IMR-90 (cell line): ENCODE measurements around the gene RBMS3. TPM values are rescaled to one million over a fixed set of nuclear protein-coding genes. Genes with fewer than 3 reads are reported as not detected.

ENCODE experiments used
- ATAC-seq: fragments of 200-7000 bp; cut with Tn5 transposase; 2 replicates; pipeline ENCODE4 v1.9.1; 2020; ENCODE audit warnings: low read depth, mild to moderate bottlenecking, moderate library complexity
- BruUV-seq: library from RNA; stranded (reverse); fragments of 400-500 nt; replicated peaks from 2 replicates; lab custom pipeline; 2021; lab: Mats Ljungman, UMichigan
- CTCF ChIA-PET: fragments of 300-600 bp; formaldehyde crosslinking; extraction: SDS; loops from one replicate; lab custom pipeline; 2021; ENCODE audit warnings: antibody characterized with exemption; lab: Yijun Ruan, JAX
- POLR2A ChIA-PET: fragments of 300-600 bp; sonication (Branson Sonifier 250); formaldehyde crosslinking; loops from one replicate; lab custom pipeline; 2022; ENCODE audit warnings: antibody characterized with exemption; ENCODE audit not compliant: unreplicated experiment; lab: Charles Lee
- DNase-seq: peaks from one replicate; pipeline ENCODE4 v3.0.0; 2013
- H2AFZ ChIP-seq: replicated peaks from 2 replicates; pipeline ENCODE3; 2013; ENCODE audit warnings: low read length, mild to moderate bottlenecking; ENCODE audit not compliant: poor library complexity
- H2AK5ac ChIP-seq: 2 replicates; pipeline ENCODE4 v1.6.1; 2013; ENCODE audit warnings: low read depth, low read length, inconsistent platforms
- H2AK9ac ChIP-seq: replicated peaks from 2 replicates; pipeline ENCODE3; 2013; ENCODE audit warnings: mild to moderate bottlenecking, low read depth, low read length, moderate library complexity; ENCODE audit not compliant: poor library complexity
- H2BK120ac ChIP-seq: 2 replicates; pipeline ENCODE4 v1.6.1; 2013; ENCODE audit warnings: low read depth, low read length, inconsistent platforms
- H2BK15ac ChIP-seq: 3 replicates; pipeline ENCODE4 v1.6.1; 2013; ENCODE audit warnings: low read depth, low read length, inconsistent platforms
- H2BK20ac ChIP-seq: 2 replicates; pipeline ENCODE4 v1.6.1; 2013; ENCODE audit warnings: low read depth, mild to moderate bottlenecking, inconsistent platforms, low read length, moderate library complexity
- H2BK5ac ChIP-seq: 2 replicates; pipeline ENCODE4 v1.6.1; 2013; ENCODE audit warnings: mild to moderate bottlenecking, low read depth, low read length, inconsistent platforms; ENCODE audit not compliant: poor library complexity, severe bottlenecking
- H3K14ac ChIP-seq: replicated peaks from 2 replicates; pipeline ENCODE4 v1.6.1; 2013; ENCODE audit warnings: low read depth, low read length, inconsistent platforms
- H3K18ac ChIP-seq: 2 replicates; pipeline ENCODE4 v1.6.1; 2013; ENCODE audit warnings: low read depth, low read length, control low read depth
- H3K23ac ChIP-seq: 2 replicates; pipeline ENCODE4 v1.6.1; 2013; ENCODE audit warnings: low read depth, low read length, inconsistent platforms
- H3K27ac ChIP-seq: 2 replicates; pipeline ENCODE4 v1.5.1; 2013; ENCODE audit warnings: mild to moderate bottlenecking, control low read depth, low read length; ENCODE audit not compliant: insufficient read depth
- H3K27me3 ChIP-seq: 2 replicates; pipeline ENCODE4 v1.6.1; 2013; ENCODE audit warnings: low read length; ENCODE audit not compliant: control insufficient read depth, insufficient read depth
- H3K36me3 ChIP-seq: 2 replicates; pipeline ENCODE4 v1.6.1; 2013; ENCODE audit warnings: low read length, mixed read lengths; ENCODE audit not compliant: control insufficient read depth, insufficient read depth
- H3K4ac ChIP-seq: 2 replicates; pipeline ENCODE4 v1.6.1; 2013; ENCODE audit warnings: low read depth, low read length, inconsistent platforms
- H3K4me1 ChIP-seq: 2 replicates; pipeline ENCODE4 v1.6.1; 2013; ENCODE audit warnings: low read length, mixed read lengths; ENCODE audit not compliant: control insufficient read depth, insufficient read depth
- H3K4me2 ChIP-seq: 2 replicates; pipeline ENCODE4 v1.6.1; 2013; ENCODE audit warnings: low read depth, mild to moderate bottlenecking, control low read depth, low read length, moderate library complexity
- H3K4me3 ChIP-seq: 2 replicates; pipeline ENCODE4 v1.5.1; 2013; ENCODE audit warnings: low read depth, mild to moderate bottlenecking, control low read depth, low read length, moderate library complexity; ENCODE audit not compliant: insufficient read depth
- H3K56ac ChIP-seq: 2 replicates; pipeline ENCODE4 v1.6.1; 2013; ENCODE audit warnings: low read length, inconsistent platforms; ENCODE audit not compliant: insufficient read depth; ENCODE audit errors: extremely low read depth
- H3K79me1 ChIP-seq, 2 experiments: 2 replicates each; pipeline ENCODE4 v1.6.1; 2013; ENCODE audit warnings: low read length in 2 of 2, inconsistent platforms in 1 of 2, low read depth in 1 of 2
- H3K9ac ChIP-seq: 2 replicates; pipeline ENCODE4 v1.6.1; 2013; ENCODE audit warnings: low read depth, low read length, control low read depth
- H3K9me1 ChIP-seq: 2 replicates; pipeline ENCODE4 v1.6.1; 2013; ENCODE audit warnings: low read length, inconsistent platforms; ENCODE audit not compliant: insufficient read depth
- H3K9me3 ChIP-seq: 2 replicates; pipeline ENCODE4 v1.6.1; 2013; ENCODE audit warnings: low read length; ENCODE audit not compliant: control insufficient read depth, insufficient read depth
- H4K20me1 ChIP-seq: 2 replicates; pipeline ENCODE4 v1.6.1; 2013; ENCODE audit warnings: low read length, inconsistent platforms; ENCODE audit not compliant: insufficient read depth
- H4K5ac ChIP-seq: 2 replicates; pipeline ENCODE4 v1.6.1; 2013; ENCODE audit warnings: mild to moderate bottlenecking, low read depth, low read length, control low read depth
- H4K8ac ChIP-seq, 2 experiments: 2 replicates each; pipeline ENCODE4 v1.6.1; 2013; ENCODE audit warnings: low read depth in 2 of 2, low read length in 2 of 2, control low read depth in 1 of 2, inconsistent platforms in 1 of 2
- H4K91ac ChIP-seq: 2 replicates; pipeline ENCODE4 v1.6.1; 2013; ENCODE audit warnings: low read depth, low read length, inconsistent platforms; ENCODE audit not compliant: insufficient read depth
- BHLHE40 ChIP-seq: fragments of 150-350 bp; IDR thresholded peaks from 2 replicates; pipeline ENCODE4 v1.6.1; 2016; ENCODE audit warnings: mild to moderate bottlenecking, low read depth, low read length
- CEBPB ChIP-seq: IDR thresholded peaks from 2 replicates; pipeline ENCODE4 v1.6.1; 2012; ENCODE audit warnings: low read depth, low read length, improper control_type of control experiment
- CHD1 ChIP-seq: IDR thresholded peaks from 2 replicates; pipeline ENCODE4 v1.6.1; 2012; ENCODE audit warnings: low read depth, low read length, improper control_type of control experiment
- CTCF ChIP-seq: conservative IDR thresholded peaks from 2 replicates; pipeline ENCODE4 v1.5.1; 2012; ENCODE audit warnings: mild to moderate bottlenecking, low read depth, low read length, improper control_type of control experiment
- FOS ChIP-seq: fragments of 150-350 bp; IDR thresholded peaks from 2 replicates; pipeline ENCODE4 v1.6.1; 2016; ENCODE audit warnings: low read depth, low read length
- MAFK ChIP-seq: IDR thresholded peaks from 2 replicates; pipeline ENCODE4 v1.6.1; 2012; ENCODE audit warnings: low read depth, low read length, improper control_type of control experiment
- MAZ ChIP-seq: IDR thresholded peaks from 2 replicates; pipeline ENCODE4 v1.6.1; 2012; ENCODE audit warnings: low read depth, mild to moderate bottlenecking, low read length, improper control_type of control experiment, moderate library complexity, borderline replicate concordance
- MXI1 ChIP-seq: IDR thresholded peaks from 2 replicates; pipeline ENCODE4 v1.6.1; 2012; ENCODE audit warnings: low read depth, mild to moderate bottlenecking, low read length, moderate library complexity, borderline replicate concordance
- NFE2L2 ChIP-seq: fragments of 150-350 bp; IDR thresholded peaks from 2 replicates; pipeline ENCODE4 v1.6.1; 2016; ENCODE audit warnings: low read depth, mild to moderate bottlenecking, low read length
- POLR2A ChIP-seq: IDR thresholded peaks from 2 replicates; pipeline ENCODE4 v1.6.1; 2012; ENCODE audit warnings: mild to moderate bottlenecking, low read depth, low read length
- RAD21 ChIP-seq: IDR thresholded peaks from 2 replicates; pipeline ENCODE4 v1.6.1; 2012; ENCODE audit warnings: low read length, improper control_type of control experiment
- RCOR1 ChIP-seq: IDR thresholded peaks from 2 replicates; pipeline ENCODE4 v1.6.1; 2012; ENCODE audit warnings: mild to moderate bottlenecking, low read length, improper control_type of control experiment; ENCODE audit not compliant: insufficient replicate concordance
- RFX5 ChIP-seq: IDR thresholded peaks from 2 replicates; pipeline ENCODE4 v1.8.0; 2012; ENCODE audit warnings: low read depth, mild to moderate bottlenecking, low read length, moderate library complexity
- SMC3 ChIP-seq: fragments of 150-350 bp; IDR thresholded peaks from 2 replicates; pipeline ENCODE4 v1.6.1; 2016; ENCODE audit warnings: low read depth, mild to moderate bottlenecking, antibody characterized with exemption, low read length, moderate library complexity
- WGBS, 2 experiments: methylation state at CpG; one replicate each; pipeline versions ENCODE4 v1.1.5 to v1.1.7; 2013; ENCODE audit warnings: missing lambda C conversion rate in 2 of 2; ENCODE audit not compliant: insufficient read length in 1 of 2; ENCODE audit errors: extremely low coverage in 2 of 2; 5-methylcytosine and 5-hydroxymethylcytosine counted together
- dilution Hi-C: fragments of 300-500 bp; cut with HindIII; formaldehyde crosslinking; loops from one replicate; pipeline ENCODE4 v1.14.3; 2018; ENCODE audit warnings: low sequenced_read_pairs; ENCODE audit not compliant: unreplicated experiment
- in situ Hi-C: fragments of 300-500 bp; cut with MboI; formaldehyde crosslinking; loops from 3 replicates; pipeline ENCODE4 v1.14.3; 2019; ENCODE audit warnings: low sequenced_read_pairs, inconsistent platforms, mixed read lengths
- intact Hi-C: fragments of 100-400 bp; cut with micrococcal nuclease; formaldehyde crosslinking; loops from 2 replicates; pipeline ENCODE4 v1.10.0; 2022
- polyA plus RNA-seq, 3 experiments: library from polyadenylated mRNA; depleted of rRNA; stranded (reverse); fragments of >200 nt; gene quantifications; 2 replicates each; pipeline ENCODE4 v1.2.3, GENCODE V29; 2012; ENCODE audit warnings: low replicate concordance in 1 of 3
- total RNA-seq: library from RNA; depleted of rRNA; stranded (reverse); fragments of >200 nt; gene quantifications from 2 replicates; pipeline ENCODE4 v1.2.3, GENCODE V29; 2012
- TF ChIP-seq, protein P1 (sequence below): fragments of 150-350 bp; IDR thresholded peaks from 2 replicates; pipeline ENCODE4 v1.6.1; 2017; ENCODE audit warnings: mild to moderate bottlenecking, antibody characterized with exemption, low read length, low read depth
- TF ChIP-seq, protein P2 (sequence below): fragments of 150-350 bp; IDR thresholded peaks from 2 replicates; pipeline ENCODE4 v1.6.1; 2016; ENCODE audit warnings: low read depth, mild to moderate bottlenecking, low read length, moderate library complexity, borderline replicate concordance

The RBMS3 gene
- total and polyA plus RNA-seq, 2 of the 4 experiments (the other 2 are of a cell fraction): 15.2 to 127 TPM

DNA sequence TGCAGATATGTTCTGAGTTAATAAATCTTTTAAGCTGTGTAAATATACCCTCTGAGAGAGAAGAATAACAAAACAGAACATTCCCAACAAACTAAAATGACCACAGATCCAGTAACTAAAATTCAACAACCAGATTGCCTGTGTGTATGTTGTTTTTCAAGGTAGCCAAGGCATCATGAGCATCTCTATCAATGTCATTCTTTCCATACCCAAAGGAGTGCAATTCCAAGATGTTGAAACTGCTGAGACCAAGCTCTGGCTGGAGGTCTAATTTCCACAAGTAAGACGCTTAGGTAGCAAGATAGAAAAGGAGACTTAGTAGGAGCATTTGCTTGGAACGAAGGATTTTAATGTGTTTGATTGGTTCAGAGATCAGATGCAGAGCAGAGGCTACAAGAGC lies 276.3 kb downstream of the RBMS3 start:
- no peak overlapping the region for H3K56ac ChIP-seq
- CTCF ChIA-PET: interaction anchor here (1.1 kb wide), 1 partner anchor 43 kb away, joined by 3 read pairs; no protein-coding TSS in a partner anchor
- TF ChIP-seq SMC3 (no peak), MAFK (no peak), RCOR1 (no peak), POLR2A (no peak), BHLHE40 (no peak), MXI1 (no peak), CEBPB (no peak), RAD21 (no peak), CHD1 (no peak), MAZ (no peak), FOS (no peak), CTCF (no peak), RFX5 (no peak), NFE2L2 (no peak)
- TF ChIP-seq, protein P1, sequence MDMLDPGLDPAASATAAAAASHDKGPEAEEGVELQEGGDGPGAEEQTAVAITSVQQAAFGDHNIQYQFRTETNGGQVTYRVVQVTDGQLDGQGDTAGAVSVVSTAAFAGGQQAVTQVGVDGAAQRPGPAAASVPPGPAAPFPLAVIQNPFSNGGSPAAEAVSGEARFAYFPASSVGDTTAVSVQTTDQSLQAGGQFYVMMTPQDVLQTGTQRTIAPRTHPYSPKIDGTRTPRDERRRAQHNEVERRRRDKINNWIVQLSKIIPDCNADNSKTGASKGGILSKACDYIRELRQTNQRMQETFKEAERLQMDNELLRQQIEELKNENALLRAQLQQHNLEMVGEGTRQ: no peak
- TF ChIP-seq, protein P2, sequence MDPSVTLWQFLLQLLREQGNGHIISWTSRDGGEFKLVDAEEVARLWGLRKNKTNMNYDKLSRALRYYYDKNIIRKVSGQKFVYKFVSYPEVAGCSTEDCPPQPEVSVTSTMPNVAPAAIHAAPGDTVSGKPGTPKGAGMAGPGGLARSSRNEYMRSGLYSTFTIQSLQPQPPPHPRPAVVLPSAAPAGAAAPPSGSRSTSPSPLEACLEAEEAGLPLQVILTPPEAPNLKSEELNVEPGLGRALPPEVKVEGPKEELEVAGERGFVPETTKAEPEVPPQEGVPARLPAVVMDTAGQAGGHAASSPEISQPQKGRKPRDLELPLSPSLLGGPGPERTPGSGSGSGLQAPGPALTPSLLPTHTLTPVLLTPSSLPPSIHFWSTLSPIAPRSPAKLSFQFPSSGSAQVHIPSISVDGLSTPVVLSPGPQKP: no peak
- H3K4me3 ChIP-seq: no peak overlapping the region
- H4K20me1 ChIP-seq: 0 out of 2 replicates have a peak, but pooled peaks cover 2% of the 10 kb centered on the region
- peaks cover 10% of the 10 kb centered on the region for H3K9me1 ChIP-seq
- no peaks in the 10 kb centered on the region for H3K9me3 ChIP-seq
- H2BK15ac ChIP-seq: no peak overlapping the region
- H2BK20ac ChIP-seq: peak overlapping the region; percentile 46; the same call in 1 of the 2 replicates
- H4K91ac ChIP-seq: no peak overlapping the region
- no peaks in the 10 kb centered on the region for H3K27me3 ChIP-seq
- dilution Hi-C loops (no loop called here), intact Hi-C loops (no loop called here), in situ Hi-C loops (no loop called here)
- H2BK5ac ChIP-seq: peak overlapping the region; percentile 24
- peak overlapping the region; percentile 51; the same call in 1 of the 2 replicates for H2BK120ac ChIP-seq
- peak overlapping the region; percentile 35; the same call in 1 of the 2 replicates for H3K23ac ChIP-seq
- H4K5ac ChIP-seq: no peak overlapping the region
- H3K27ac ChIP-seq: peak overlapping the region; percentile 77; the same call in 1 of the 2 replicates
- POLR2A ChIA-PET: no interaction called here
- BruUV-seq: no TSS peak
- no peak overlapping the region for H2AK5ac ChIP-seq
- no peak overlapping the region for H3K4ac ChIP-seq
- ATAC-seq (no peak; the same call in none of the 2 replicates), DNase-seq (peak; percentile 22)
- peaks cover 7 to 15% of the 10 kb centered on the region in 2 experiments; a peak in 3 of 4 replicates for H3K79me1 ChIP-seq
- H4K8ac ChIP-seq: 0 out of 4 replicates have a peak overlapping the region, but pooled peaks of 1 of the 2 experiments have one; percentile 32
- H3K14ac ChIP-seq: no peak overlapping the region
- no peak overlapping the region for H2AK9ac ChIP-seq
- H3K4me2 ChIP-seq: no peak overlapping the region
- no CpG with 5 or more reads among the region's 2 CpGs for WGBS, 2 experiments
- peak overlapping the region; percentile 86; the same call in 1 of the 2 replicates for H3K18ac ChIP-seq
- peaks cover 13% of the 10 kb centered on the region for H3K4me1 ChIP-seq
- no peak overlapping the region for H2AFZ ChIP-seq
- H3K36me3 ChIP-seq: no peaks in the 10 kb centered on the region
- H3K9ac ChIP-seq: no peak overlapping the region
